Measurements from ENCODE around the gene BAIAP2L2.

- TF ChIP-seq POLR2A (IDR thresholded peaks at IDR 0.05) (no peak), CTCF (IDR thresholded peaks at IDR 0.05) (no peak)
Measured at GRCh38 chr22:38062791-38063190, 47.7 kb downstream of the BAIAP2L2 start.
